ENCODE results near the gene TSPAN16.
A peak's percentile ranks its signal among the peaks of the same experiment; 100 is the strongest.

Gene TSPAN16

DNA sequence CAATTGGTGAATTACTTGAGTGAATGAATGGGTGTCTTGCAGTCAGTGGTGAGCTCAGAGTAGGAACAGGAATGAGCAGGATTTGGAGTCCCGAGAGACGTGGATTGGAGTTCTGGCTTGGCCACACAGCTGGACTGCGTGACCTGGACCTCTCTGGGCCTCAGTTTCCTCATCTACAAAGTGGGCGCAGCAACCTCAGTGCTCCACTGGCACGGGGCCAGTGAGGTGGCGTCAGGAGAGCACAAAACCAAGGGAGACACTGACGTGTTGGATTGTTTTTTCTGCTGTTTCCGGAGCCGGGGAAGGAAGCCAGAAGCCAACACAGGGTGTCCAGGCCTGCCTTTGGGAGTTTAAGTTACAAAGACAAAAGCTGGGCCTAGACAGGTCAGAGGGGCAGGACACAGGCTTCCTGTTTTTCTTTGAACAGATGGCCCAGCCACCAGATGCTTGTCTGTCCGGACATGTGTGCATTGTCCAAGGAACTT is 27.1 kb upstream of the TSPAN16 start:
- no peak for DNase-seq (ENCODE audit: low read depth in 1 of 2, low spot score in 1 of 2)

DNA sequence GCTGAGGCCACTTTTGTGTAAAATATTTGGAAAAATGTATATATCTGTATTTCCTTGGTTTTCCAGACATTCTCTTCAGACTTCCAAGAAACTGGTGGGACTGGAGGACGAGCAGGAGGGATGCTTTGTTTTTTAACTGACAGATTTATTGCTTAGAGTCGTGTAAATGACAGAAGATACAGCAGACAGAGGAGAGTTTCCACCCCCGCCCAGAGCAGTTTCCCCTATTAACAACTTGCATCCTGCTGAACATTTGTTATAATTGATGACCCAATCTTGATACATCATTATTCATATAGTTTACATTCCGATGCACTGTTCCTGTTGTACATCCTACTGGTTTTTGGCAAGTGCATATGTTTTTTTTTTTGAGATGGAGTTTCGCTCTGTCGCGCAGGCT is 26.6 kb upstream of the TSPAN16 start:
- no peak for DNase-seq (ENCODE audit: low read depth in 1 of 2, low spot score in 1 of 2)

DNA sequence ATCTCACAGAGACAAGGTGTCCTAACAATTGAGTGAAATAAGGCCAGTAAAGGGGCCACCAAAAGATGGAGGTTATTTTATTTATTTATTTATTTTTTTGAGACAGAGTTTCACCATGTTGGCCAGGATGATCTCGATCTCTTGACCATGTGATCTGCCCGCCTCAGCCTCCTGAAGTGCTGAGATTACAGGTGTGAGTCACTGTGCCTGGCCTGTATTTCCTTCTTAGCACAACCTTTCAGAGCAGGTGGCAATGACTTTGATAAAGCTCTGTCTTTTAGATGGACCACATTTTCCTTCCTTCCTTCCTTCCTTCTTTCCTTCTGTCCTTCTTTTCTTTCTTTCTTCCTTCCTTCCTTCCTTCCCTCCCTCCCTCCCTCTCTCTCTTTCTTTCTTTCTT is 22.7 kb upstream of the TSPAN16 start:
- no peak for DNase-seq (ENCODE audit: low read depth in 1 of 2, low spot score in 1 of 2)

DNA sequence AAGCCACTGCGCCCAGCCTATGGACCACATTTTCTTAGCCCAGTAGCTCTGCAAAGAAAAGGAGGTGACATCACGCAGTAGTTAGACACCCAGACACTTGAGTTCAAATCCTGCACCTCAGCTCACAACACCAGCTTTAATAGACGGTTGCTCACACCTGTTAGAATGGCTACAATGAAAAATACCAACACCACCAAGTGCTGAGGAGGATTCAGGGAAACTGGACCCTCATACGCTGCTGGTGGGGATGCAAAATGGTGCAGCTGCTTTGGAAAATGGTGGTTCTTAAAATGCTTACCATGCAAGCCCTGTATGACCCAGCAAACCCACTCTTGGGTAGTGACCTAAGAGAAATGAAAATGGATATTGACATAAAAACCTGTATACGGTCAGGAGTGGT is 22.0 kb upstream of the TSPAN16 start:
- no peak for DNase-seq (ENCODE audit: low read depth in 1 of 2, low spot score in 1 of 2)

DNA sequence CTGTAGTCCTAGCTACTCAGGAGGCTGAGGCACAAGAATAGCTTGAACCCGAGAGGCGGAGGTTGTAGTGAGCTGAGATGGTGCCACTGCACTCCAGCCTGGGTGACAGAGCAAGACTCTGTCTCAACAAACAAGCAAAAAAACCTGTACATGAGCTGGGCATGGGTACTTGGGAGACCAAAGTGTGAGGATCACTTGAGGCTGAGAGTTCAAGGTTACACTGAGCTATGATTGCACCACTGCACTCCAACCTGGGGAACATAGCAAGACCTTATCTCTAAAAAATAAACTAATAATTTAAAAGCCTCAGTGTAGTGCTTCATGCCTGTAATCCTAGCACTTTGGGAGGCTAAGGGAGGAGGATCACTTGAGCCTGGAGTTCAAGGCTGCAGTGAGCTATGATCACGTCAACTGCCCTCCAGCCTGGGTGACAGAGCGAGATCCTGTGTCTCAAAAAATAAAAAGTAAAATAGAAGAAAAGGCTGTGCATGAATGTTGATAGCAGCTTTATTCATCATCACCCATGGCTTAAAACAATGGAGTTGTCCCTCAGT is 21.4 kb upstream of the TSPAN16 start:
- DNase-seq (ENCODE audit: low read depth in 1 of 2, low spot score in 1 of 2) = no peak

DNA sequence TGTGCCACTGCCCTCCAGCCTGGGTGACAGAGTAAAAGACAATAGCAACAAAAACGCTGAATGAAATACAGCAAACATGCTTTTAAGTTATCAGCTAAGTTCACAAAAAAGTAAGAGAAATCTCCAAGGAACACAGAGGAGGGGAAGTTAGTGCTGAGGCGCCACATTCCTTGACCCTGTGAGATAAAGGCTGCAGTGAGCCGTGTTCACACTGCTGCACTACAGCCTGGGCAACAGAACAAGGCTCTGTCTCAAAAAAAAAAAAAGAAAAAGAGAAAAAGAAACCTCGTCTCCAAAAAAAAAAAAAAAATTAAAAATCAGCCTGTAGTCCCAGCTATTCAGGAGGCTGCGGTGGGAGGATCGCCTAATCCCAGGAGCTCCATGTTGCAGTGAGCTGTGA is 17.3 kb upstream of the TSPAN16 start:
- DNase-seq (ENCODE audit: low read depth in 1 of 2, low spot score in 1 of 2) = no peak

DNA sequence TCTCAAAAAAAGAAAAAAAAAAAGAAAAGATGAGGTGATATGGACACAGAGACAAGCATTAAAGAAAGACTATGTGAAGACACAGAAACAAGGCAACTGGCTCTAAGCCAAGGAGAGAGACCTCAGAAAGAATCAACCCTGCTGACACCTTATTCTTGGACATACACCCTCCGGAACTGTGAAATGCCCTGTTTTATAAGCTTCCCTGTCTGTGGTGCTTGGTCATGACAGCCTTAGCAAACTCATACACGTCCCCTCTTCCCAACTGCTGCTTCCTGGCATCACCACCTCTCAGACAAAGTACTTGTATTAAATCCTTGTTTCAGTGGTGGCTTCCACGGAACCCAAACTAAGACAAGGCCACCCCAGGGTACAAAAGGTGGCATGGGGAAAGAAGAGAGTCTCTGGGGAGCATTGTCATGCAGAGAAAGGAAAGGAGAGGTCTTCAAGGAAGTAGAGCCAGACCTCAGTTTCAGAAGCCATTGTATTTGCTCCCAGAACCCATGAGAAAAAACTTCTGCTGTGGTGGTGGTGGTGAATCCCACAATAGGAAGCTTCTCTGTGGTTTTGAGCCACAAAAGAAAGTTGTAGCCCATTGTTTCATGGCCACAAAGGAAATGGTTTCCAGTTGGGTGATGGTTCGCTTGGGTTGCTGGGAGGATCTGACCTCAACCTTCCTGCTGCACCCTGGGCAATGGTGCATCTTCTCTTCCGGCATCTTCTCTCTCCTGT is 16.3 kb upstream of the TSPAN16 start:
- no peak for DNase-seq (ENCODE audit: low read depth in 1 of 2, low spot score in 1 of 2)

DNA sequence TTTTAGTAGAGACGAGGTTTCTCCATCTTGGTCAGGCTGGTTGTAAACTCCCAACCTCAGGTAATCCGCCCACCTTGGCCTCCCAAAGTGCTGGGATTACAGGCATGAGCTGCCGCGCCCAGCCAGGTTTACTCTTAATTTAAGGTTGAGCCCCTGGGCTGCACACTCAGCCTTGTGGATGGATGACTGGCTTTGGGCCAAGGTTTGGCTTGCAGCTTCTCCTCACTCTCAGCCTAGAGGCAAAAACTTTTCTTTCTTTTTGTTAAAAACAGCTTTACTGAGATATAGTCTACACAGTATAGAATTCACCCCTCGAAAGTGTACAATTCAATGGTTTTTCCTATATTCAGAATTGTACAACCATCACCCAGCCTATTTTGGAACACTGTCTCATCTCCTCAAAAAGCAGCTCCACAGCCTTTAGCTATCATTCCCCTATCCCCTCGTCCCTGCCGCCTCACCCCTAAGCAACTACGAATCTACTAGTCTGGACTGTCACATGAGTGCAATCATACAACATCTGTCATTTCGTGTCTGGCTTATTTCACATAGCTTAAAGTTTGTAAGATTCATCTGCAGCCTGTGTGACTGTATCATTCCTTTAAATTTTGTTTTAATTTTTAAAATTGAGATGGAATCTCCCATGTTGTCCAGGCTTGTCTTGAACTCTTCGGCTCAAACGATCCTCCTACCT is 14.5 kb upstream of the TSPAN16 start:
- DNase-seq (ENCODE audit: low read depth in 1 of 2, low spot score in 1 of 2) = no peak

DNA sequence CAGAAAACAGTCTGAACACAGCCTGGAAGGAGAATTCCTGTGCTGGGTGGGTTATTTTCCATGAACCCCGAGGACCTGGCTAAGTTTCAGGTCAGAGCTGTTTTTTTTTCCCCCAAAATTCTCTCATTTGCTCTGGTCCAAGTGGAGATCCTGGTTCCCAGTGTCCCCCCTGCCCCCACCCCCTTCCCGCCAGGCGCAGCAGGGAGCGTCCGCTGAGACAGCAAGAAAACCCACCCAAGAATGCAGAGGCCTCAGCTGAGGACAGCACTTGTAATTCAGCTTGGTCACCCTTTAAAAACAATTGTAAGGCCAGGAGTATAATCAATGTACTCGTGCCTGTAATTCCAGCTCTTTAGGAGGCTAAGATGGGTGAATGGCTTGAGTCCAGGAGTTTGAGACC is 11.4 kb upstream of the TSPAN16 start:
- DNase-seq (ENCODE audit: low read depth in 1 of 2, low spot score in 1 of 2) = no peak

DNA sequence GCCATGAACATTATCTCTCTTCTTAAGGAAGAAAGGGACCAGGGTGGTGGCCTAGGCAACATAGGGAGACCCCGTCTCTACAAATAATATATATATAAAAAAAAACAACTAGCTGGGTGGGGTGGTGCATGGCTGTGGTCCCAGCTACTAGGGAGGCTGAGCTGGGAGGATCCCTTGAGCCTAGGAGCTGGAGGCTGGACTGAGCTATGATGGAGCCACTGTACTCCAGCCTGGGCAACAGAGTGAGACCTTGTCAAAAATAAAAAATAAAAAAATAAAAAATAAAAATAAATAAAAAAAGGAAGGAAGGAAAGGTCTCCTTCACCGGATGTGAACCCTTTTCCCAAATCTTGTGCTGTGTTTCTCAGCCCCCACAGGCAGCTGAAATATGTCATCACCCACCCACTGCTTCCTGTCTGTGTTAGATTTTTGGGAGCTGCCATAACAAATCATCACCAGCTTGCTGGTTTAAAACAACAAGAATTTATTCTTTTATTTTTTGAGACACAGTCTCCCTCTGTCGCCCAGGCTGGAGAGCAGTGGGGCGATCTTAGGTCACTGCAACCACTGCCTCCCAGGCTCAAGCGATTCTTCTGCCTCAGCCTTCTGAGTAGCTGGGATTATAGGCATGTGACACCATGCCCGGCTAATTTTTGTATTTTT is 9.5 kb upstream of the TSPAN16 start:
- DNase-seq (ENCODE audit: low read depth in 1 of 2, low spot score in 1 of 2) = no peak

DNA sequence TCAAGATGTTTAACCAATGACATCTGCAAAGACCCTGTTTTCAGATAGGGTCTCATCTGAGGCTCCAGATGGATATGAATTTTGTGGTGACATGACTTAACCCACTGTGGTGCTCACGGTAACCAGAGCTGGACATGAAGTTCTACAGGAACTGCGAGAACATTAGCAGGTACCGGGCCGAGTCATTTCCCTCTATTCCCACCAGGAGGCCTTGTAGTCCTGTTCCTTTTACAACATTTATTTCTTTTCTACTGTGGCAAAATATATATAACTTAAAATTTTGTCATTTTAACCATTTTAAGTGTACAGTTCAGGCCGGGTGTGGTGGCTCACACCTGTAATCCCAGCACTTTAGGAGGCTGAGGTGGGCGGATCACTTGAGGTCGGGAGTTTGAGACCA is 7.6 kb upstream of the TSPAN16 start:
- DNase-seq (ENCODE audit: low read depth in 1 of 2, low spot score in 1 of 2) = no peak

DNA sequence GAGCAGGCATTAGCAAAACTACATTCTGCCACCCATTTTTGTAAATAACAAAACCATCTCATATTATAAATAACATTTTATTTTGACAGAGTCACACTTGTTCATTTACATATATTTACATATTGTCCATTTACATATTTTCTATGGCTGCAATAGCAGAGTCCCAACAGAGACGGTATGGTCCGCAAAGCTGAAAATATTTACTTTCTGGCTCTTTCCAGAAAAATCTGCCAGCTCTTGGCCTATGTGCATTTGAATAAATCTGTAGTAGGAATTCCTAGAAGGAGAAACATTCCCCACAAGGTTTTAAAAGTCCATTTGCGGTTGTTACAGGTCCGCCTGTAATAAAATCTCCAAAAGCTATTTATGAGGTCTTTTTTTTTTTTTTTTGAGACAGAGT is 5.7 kb upstream of the TSPAN16 start:
- DNase-seq (ENCODE audit: low read depth in 1 of 2, low spot score in 1 of 2) = no peak

DNA sequence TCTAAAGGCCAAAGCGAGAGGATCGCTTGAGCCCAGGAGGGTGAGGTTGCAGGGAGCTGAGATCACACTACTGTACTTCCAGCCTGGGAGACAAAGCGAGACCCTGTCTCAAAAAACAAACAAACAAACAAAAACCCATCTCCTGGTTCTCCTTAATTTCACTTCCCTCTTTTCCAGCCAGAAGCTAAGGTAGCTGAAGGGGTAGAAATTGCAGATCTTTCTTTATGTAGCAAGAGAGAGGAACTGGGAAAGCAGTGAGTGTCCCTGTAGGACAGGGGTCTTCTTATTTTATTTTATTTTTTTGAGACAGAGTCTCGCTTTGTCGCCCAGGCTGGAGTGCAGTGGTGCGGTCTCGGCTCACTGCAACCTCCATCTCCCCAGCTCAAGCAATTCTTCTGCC is 4.5 kb upstream of the TSPAN16 start:
- DNase-seq (ENCODE audit: low read depth in 1 of 2, low spot score in 1 of 2) = no peak

DNA sequence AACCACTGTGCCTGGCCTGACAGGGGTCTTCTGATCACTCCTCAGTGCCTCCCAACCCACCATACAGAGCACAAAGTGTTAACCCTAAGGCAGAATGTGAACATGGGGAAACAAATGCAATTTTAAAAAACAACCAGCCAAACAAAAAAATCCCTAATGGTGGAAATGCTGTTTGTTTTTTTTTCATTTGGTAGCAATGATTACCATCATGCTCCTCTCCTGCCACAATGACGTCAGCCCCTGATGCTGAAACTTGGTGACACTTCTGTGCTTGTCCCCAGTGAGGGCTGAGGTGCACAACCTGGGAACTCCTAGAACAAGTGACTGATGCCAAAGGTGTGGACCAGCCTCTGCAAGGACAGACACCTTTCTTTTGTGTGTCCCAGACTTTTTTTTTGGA is 4.0 kb upstream of the TSPAN16 start:
- no peak for DNase-seq (ENCODE audit: low read depth in 1 of 2, low spot score in 1 of 2)

DNA sequence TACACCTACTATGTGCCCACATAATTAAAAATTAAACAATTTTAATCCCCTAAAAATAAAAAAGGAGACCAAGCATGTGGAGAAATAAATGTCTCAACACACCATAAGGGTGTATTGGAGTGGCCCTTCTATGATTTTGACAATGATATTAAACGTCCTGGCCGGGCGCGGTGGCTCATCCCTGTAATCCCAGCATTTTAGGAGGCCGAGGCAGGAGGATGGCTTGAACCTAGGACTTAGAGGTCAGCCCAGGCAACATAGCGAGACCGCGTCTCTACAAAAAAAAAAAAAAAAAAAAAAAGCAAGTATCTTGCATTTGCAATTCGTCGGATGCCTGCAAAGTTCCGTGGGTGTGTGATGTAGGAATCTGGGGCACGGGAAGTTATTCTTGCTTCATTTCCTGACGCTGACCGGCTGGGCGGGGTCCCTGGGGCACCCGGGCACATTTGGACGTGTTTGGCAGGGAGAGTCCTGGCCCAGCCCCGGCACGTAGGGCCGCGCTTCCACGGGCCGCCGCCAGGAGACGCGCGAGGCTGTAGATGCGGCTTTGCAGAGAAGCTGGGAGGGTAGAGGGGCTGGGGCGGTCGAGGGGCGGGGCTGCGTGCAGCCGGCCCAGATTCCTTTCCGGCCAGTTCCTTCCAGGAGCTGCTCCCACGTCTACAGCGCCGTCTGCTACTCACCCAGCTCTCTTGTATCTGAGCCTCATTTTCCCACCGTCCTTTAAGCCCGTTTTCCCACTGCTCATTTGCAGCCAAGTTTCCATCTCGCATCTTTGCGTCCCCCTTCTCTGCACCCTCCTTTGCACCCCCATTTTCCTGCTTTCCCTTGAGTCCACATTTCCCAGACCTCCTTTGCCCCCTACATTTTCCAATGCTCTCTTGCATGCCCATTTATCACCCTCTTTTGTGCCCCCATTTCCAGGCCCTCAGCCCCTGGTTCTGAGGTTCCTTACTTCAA is 2.2 kb upstream of the TSPAN16 start:
- peak; percentile 55 to 63 for DNase-seq (ENCODE audit: low read depth in 1 of 2, low spot score in 1 of 2)

DNA sequence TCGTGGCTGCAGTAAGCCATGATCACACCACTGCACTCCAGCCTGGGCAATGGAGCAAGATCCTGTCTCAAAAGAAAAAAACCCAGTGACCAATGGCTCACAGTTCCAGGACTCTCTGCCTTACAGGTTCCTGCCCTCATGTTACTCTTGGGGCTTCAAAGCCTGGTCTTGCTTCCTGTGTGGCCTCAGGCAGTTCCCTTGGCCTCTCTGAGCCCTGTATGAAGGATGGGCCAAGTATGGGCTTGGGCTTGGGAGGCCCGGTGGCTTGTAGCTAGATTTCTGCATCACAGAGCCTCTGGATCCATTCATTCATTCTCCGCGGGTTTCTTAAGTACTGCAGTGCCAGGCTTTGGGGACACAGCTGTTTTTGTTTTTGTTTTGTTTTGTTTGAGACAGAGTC is 780 bp upstream of the TSPAN16 start:
- DNase-seq (ENCODE audit: low read depth in 1 of 2, low spot score in 1 of 2) = no peak

DNA sequence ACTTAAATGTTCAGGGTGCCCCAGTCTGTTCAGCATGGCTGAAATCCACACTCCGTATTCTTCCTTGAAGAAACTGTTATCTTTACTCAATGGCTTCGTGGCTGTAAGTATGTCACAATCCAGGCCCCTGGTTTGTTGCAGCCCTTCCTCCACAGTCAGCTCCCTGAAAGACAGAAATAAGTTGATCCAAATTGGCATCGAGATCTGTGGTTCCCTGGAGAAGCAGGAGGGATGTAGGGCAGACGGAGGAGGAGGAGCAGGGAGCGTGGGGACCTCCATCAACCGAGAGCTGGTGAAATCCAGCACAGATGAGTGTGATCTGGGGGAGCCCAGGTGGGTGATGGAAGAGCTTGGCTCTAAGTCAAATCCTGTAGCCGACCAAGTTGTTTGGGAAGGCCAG is 304 bp downstream of the TSPAN16 start:
- DNase-seq (ENCODE audit: low read depth in 1 of 2, low spot score in 1 of 2) = no peak

DNA sequence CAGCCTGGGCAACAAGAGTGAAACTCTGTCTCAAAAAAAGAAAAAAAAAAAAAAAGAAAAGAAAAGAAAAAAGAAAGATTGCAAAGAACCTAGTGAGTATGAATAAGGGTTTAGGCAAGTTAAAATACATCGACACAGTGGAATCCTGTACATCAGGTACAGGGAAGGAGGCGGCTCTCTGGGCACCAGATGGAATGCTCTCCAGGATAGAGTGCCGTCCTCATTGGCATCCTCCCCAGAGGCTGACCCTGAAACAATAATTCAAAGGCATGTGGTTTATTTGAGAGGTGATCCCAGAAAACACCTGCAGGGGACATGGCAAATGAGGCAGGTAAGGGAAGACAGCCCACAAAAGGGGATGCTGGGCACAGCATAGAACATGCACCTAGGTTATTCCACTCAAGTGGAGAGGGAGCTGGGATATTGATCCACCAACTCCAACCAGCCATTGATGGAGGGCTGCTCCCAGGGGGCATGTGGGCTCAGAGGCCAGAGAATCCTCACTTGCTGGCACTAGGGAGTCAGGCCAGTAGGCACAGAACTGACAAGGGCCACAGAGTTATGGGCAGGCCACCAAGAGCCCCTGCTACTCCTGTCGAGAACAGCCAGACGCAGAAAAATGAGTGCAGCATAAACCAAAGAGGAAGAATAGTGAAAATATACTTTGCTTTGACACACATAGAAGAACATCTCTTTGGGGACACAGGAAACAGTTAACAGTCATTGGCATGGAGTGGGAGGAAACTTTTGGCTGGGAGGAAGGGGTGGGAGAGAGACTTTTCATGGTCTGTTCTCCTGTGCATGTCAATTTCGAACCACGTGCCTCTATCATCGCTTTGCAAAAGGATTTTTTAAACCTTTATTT is 4.2 kb downstream of the TSPAN16 start:
- DNase-seq (ENCODE audit: low read depth in 1 of 2, low spot score in 1 of 2) = no peak

DNA sequence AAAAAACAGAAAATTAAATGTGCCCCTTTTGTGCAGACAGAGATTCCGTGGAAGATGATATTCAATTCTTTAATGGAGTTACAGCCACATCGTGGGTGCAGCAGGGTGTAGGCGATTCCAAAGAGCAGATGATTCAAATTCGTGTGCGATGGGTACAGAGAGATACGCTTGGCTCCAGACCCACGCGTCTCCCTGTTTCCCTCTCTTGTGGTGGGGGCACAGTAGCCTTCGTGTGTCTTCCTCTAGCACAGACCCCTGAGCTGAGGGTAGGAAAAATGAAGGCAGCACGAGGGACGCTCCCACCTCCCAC is 4.8 kb downstream of the TSPAN16 start:
- no peak for DNase-seq (ENCODE audit: low read depth in 1 of 2, low spot score in 1 of 2)

DNA sequence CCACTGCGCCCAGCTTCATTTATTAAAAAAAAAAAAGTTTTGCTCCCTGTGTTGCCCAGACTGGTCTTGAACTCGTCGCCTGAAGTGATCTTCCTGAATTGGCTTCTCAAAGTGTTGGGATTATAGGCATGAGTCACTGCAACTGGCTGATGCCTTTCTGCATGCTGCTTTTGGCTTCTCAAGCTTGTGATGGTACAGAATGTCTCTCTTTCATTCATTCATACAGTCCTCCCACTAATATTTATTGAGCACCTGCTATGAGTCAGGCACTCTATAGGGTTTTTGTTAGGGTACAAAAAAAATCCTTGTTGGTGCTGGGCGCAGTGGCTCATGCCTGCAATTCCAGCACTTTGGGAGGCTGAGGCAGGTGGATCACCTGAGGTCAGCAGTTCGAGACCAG is 9.0 kb downstream of the TSPAN16 start:
- no peak for DNase-seq (ENCODE audit: low read depth in 1 of 2, low spot score in 1 of 2)
